Stomach (tissue), 9 donors: ENCODE results near the gene RPS25. TPM values are rescaled to one million over a fixed set of nuclear protein-coding genes. Genes with fewer than 3 reads are reported as not detected.

Source experiments
- DNase-seq, 2 donors: peaks; one replicate each; pipeline versions ENCODE4 v3.0.0 to v3.0.0-alpha.2; 2013 to 2019
- H3K27ac ChIP-seq, 5 donors: fragments of 200-600 bp in 4 of 5; sonication (generic) in 4 of 5; one replicate each; pipeline ENCODE4 v1.5.1; 2013 to 2019; ENCODE audit warnings: mild to moderate bottlenecking in 1 of 5, moderate library complexity in 1 of 5
- H3K27me3 ChIP-seq, 3 donors: fragments of 200-600 bp; sonication (generic); one replicate each; pipeline ENCODE4 v1.5.1; 2017 to 2019; ENCODE audit warnings: mixed run types in 1 of 3
- H3K36me3 ChIP-seq, 4 donors: fragments of 200-600 bp; sonication (generic); 1 replicate in 3 of 4; 2 replicates in 1 of 4; pipeline ENCODE4 v1.5.1; 2016 to 2019
- H3K4me1 ChIP-seq, 4 donors: fragments of 200-600 bp; sonication (generic); one replicate each; pipeline ENCODE4 v1.5.1; 2016 to 2019
- H3K4me3 ChIP-seq, 4 donors: fragments of 200-600 bp; sonication (generic) in 3 of 4; one replicate each; pipeline ENCODE4 v1.5.1; 2016 to 2019; ENCODE audit warnings: mild to moderate bottlenecking in 1 of 4
- H3K9me3 ChIP-seq, 4 donors: fragments of 200-600 bp; sonication (generic); one replicate each; pipeline ENCODE4 v1.5.1; 2016 to 2019
- EP300 ChIP-seq: sonication (generic); formaldehyde crosslinking; IDR thresholded peaks from one replicate; pipeline ENCODE4 v1.6.1; 2017; ENCODE audit warnings: antibody characterized with exemption
- POLR2A ChIP-seq, 4 donors: fragments of 450-650 bp; IDR thresholded peaks; one replicate each; pipeline ENCODE4 v1.6.1; 2016; ENCODE audit warnings: antibody characterized with exemption in 4 of 4, control low read depth in 2 of 4, mild to moderate bottlenecking in 1 of 4, moderate library complexity in 1 of 4
- POLR2AphosphoS5 ChIP-seq, 3 donors: sonication (generic); formaldehyde crosslinking; IDR thresholded peaks; one replicate each; pipeline ENCODE4 v1.6.1; 2016; ENCODE audit warnings: antibody characterized with exemption in 3 of 3
- WGBS, 5 donors: extraction: QIAGEN DNeasy Blood & Tissue Kit in 3 of 5; methylation state at CpG; one replicate each; pipeline versions ENCODE4 v1.1.5 to v1.1.7; 2013 to 2018; 5-methylcytosine and 5-hydroxymethylcytosine counted together
- intact Hi-C: fragments of 100-400 bp; cut with DNase I; formaldehyde crosslinking; loops from one replicate; pipeline ENCODE4 v1.15.1; 2023; ENCODE audit warnings: low total_unique reads
- polyA plus RNA-seq, 3 donors: library from polyadenylated mRNA; stranded (reverse); fragments of 200-250 nt; gene quantifications; one replicate each; pipeline ENCODE4 v1.2.3, GENCODE V29; 2013
- total RNA-seq, 5 donors: library from RNA; depleted of rRNA; stranded (reverse); fragments of >200 nt; gene quantifications; one replicate each; pipeline versions ENCODE4 v1.1.0 to v1.2.3, GENCODE V29; 2014 to 2016
- TF ChIP-seq, protein P1 (sequence below), 7 experiments: fragments of 450-650 bp in 4 of 7; fragments of 200-600 bp in 3 of 7; sonication (generic) in 3 of 7; IDR thresholded peaks; one replicate each; pipeline ENCODE4 v1.5.1; 2016 to 2019; ENCODE audit warnings: antibody characterized with exemption in 7 of 7, control low read depth in 2 of 7, mild to moderate bottlenecking in 1 of 7
- donor health status: healthy with polysubstance abuse.
- donor health status: Bipolar disorder and iron deficiency.
- donor health status: healthy.

RPS25 gene
- total and polyA plus RNA-seq, 8 donors = 157 to 3,218 (median 2,172) TPM

DNA sequence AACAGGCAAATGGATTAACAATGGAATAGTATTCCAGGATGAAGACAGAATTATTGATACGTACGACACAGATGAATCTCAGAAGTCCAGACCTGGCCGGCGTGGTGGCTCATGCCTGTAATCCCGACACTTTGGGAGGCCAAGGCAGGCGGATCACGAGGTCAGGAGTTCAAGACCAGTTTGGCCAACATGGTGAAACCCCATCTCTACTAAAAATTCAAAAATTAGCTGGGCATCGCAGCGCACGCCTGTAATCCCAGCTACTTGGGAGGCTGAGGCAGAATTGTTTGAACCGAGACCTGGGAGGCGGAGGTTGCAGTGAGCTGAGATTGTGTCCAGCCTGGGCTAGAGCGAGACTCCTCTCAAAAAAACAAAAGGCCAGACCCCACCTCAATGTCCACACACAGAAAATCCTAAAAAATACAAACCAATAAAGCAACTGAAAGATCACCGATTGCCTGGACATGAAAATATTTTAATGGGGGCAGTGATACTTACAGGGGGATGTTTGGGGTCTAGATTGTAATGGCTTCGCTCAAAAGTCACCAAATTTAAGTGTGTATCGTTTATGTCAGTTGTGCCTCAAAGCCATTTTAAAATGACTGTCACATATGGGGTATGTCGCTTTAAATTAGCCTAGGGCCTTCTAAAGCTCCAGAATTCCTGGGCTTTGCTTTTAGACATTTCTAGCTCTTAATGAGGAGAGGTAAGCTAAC is 3.8 kb downstream of the RPS25 start:
- no peak for DNase-seq
- intact Hi-C loops = no loop called here
- Histone ChIP-seq H3K27ac (no peak overlapping the region), H3K4me1 (peaks cover 15 to 31% (median 27%) of the 10 kb centered on the region in 4 donors), H3K9me3 (no peaks in the 10 kb centered on the region), H3K27me3 (no peaks in the 10 kb centered on the region), H3K36me3 (peaks cover 46 to 71% (median 71%) of the 10 kb centered on the region in 4 donors), H3K4me3 (no peak overlapping the region)
- 96 to 97% (median 96%) methylated on average over 17 of the region's 17 CpGs for WGBS, 5 donors
- TF ChIP-seq, protein P1, sequence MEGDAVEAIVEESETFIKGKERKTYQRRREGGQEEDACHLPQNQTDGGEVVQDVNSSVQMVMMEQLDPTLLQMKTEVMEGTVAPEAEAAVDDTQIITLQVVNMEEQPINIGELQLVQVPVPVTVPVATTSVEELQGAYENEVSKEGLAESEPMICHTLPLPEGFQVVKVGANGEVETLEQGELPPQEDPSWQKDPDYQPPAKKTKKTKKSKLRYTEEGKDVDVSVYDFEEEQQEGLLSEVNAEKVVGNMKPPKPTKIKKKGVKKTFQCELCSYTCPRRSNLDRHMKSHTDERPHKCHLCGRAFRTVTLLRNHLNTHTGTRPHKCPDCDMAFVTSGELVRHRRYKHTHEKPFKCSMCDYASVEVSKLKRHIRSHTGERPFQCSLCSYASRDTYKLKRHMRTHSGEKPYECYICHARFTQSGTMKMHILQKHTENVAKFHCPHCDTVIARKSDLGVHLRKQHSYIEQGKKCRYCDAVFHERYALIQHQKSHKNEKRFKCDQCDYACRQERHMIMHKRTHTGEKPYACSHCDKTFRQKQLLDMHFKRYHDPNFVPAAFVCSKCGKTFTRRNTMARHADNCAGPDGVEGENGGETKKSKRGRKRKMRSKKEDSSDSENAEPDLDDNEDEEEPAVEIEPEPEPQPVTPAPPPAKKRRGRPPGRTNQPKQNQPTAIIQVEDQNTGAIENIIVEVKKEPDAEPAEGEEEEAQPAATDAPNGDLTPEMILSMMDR (IDR thresholded peaks at IDR 0.05) = no peak
- TF ChIP-seq EP300 (no peak), POLR2AphosphoS5 (IDR thresholded peaks at IDR 0.05) (no peak), POLR2A (IDR thresholded peaks at IDR 0.05) (no peak)

DNA sequence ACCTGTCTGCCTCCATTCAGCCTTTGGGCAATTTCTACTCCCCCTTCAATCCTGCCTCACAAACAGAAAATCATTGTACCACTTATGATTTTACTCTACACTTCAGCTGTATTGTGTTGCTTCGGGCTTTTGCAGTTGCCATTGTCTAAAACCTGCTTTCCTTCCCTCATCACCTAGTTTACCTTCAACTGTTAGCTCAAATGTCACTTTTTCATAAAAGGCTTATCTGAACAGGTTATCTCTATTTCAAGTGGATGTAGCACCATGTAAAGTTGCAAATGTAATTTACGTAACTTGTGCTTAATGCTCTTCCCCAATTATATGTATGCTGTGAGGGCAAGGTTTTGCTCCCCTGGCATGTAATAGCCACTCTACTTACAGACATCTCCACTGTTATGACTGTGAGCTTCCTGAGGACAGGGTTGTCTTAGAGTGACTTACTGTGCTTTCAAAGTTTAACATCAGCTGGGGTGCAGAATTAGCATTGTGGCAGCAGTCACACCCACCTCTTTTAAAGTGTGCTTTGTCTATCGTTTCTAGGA is 5.4 kb downstream of the RPS25 start:
- peaks cover 52 to 88% (median 87%) of the 10 kb centered on the region in 4 donors for H3K36me3 ChIP-seq
- intact Hi-C loops = no loop called here
- no peaks in the 10 kb centered on the region for H3K9me3 ChIP-seq
- no peaks in the 10 kb centered on the region for H3K27me3 ChIP-seq
- H3K4me3 ChIP-seq = no peak overlapping the region
- DNase-seq = no peak
- H3K27ac ChIP-seq = no peak overlapping the region
- 44 to 72% (median 50%) methylated on average over 3 of the region's 3 CpGs for WGBS, 5 donors
- peaks cover 15 to 29% (median 24%) of the 10 kb centered on the region in 4 donors for H3K4me1 ChIP-seq
- TF ChIP-seq, protein P1 (IDR thresholded peaks at IDR 0.05) = no peak
- TF ChIP-seq EP300 (no peak), POLR2AphosphoS5 (IDR thresholded peaks at IDR 0.05) (no peak), POLR2A (IDR thresholded peaks at IDR 0.05) (no peak)

DNA sequence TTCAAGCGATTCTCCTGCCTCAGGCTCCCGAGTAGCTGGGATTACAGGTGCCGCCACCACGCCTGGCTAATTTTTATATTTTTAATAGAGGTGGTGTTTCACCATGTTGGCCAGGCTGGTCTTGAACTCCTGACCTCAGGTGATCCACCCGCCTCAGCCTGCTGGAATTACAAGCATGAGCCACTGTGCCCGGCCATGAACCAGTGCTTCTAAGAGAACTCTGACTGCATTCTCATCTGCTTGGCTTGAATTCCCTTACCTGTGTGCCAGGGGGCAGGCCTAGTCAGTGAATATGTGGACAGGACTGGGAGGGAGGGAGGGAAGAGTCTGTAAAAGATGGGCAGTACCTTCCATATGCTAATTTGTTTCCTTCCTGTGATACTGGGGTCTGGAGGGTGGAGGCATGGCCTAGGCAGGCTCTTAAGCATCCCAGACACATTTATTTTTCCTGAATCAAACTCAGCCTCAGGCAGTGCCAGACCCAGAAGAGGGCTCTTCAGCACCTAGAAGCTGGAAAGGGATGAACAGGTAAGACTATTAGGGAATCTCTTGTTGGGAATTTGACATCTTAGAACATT is 6.6 kb downstream of the RPS25 start:
- Histone ChIP-seq H3K4me3 (no peak overlapping the region), H3K4me1 (peaks cover 6 to 20% (median 15%) of the 10 kb centered on the region in 4 donors), H3K9me3 (no peaks in the 10 kb centered on the region), H3K27me3 (no peaks in the 10 kb centered on the region), H3K27ac (no peak overlapping the region), H3K36me3 (peaks cover 61 to 99% (median 97%) of the 10 kb centered on the region in 4 donors)
- no peak for DNase-seq
- TF ChIP-seq POLR2AphosphoS5 (IDR thresholded peaks at IDR 0.05) = no peak
- TF ChIP-seq POLR2A (IDR thresholded peaks at IDR 0.05) = no peak
- TF ChIP-seq EP300 = no peak
- TF ChIP-seq, protein P1 (IDR thresholded peaks at IDR 0.05) = no peak
- 85 to 88% (median 86%) methylated on average over 6 of the region's 6 CpGs for WGBS, 5 donors
- intact Hi-C loops = no loop called here

DNA sequence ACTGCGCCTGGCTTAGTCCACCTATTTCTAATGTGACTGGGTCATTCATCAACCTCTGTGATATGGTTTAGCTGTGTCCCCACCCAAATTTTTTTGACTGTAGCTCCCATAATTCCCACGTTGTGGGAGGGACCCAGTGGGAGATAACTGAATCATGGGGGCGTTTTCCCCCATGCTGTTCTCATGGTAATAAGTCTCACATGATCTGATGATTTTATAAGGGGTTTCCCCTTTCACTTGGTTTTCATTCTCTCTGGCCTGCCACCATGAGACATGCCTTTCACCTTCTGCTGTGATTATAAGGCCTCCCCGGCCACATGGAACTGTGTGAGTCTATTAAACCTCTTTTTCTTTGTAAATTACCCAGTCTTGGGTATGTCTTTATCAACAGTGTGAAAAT is 11.5 kb downstream of the RPS25 start:
- H3K4me3 ChIP-seq = no peak overlapping the region
- DNase-seq = no peak
- no peaks in the 10 kb centered on the region for H3K4me1 ChIP-seq
- H3K27me3 ChIP-seq = no peaks in the 10 kb centered on the region
- intact Hi-C loops = no loop called here
- WGBS, 5 donors = 82 to 90% (median 84%) methylated on average over 4 of the region's 4 CpGs
- TF ChIP-seq, protein P1 (IDR thresholded peaks at IDR 0.05) = no peak
- TF ChIP-seq EP300 (no peak), POLR2AphosphoS5 (IDR thresholded peaks at IDR 0.05) (no peak), POLR2A (IDR thresholded peaks at IDR 0.05) (no peak)
- H3K9me3 ChIP-seq = no peaks in the 10 kb centered on the region
- no peak overlapping the region for H3K27ac ChIP-seq
- H3K36me3 ChIP-seq = peaks cover 33 to 98% (median 93%) of the 10 kb centered on the region in 4 donors
